GM12878 (cell line): ENCODE measurements around the gene REEP1.

Source experiments
- CEBPB ChIP-seq, 2 experiments: fragments of 150-350 bp in 1 of 2; IDR thresholded peaks; 2 replicates each; pipeline ENCODE4 v1.6.1; 2012 to 2014; ENCODE audit warnings: low read depth in 2 of 2, low read length in 2 of 2, borderline replicate concordance in 1 of 2, inconsistent platforms in 1 of 2
- CTCF ChIP-seq, 3 experiments: IDR thresholded peaks in 2 of 3; conservative IDR thresholded peaks in 1 of 3; 2 replicates each; pipeline ENCODE4 v1.5.1; 2011; ENCODE audit warnings: low read depth in 3 of 3, low read length in 3 of 3, mild to moderate bottlenecking in 3 of 3, control low read depth in 2 of 3, moderate library complexity in 2 of 3, inconsistent platforms in 1 of 3, mixed read lengths in 1 of 3; ENCODE audit not compliant: control insufficient read depth in 2 of 3, insufficient read depth in 1 of 3; ENCODE audit errors: extremely low read depth in 1 of 3
- IRF3 ChIP-seq: fragments of 450-650 bp; IDR thresholded peaks from 2 replicates; pipeline ENCODE4 v1.6.1; 2014; ENCODE audit warnings: mild to moderate bottlenecking
- NRF1 ChIP-seq: conservative IDR thresholded peaks from 2 replicates; pipeline ENCODE4 v1.6.1; 2011; ENCODE audit warnings: mild to moderate bottlenecking, low read depth, low read length, improper control_type of control experiment
- PAX5 ChIP-seq: IDR thresholded peaks from 2 replicates; pipeline ENCODE4 v1.6.1; 2011; ENCODE audit warnings: low read depth, low read length, borderline replicate concordance
- POLR2A ChIP-seq: IDR thresholded peaks from 2 replicates; pipeline ENCODE4 v1.6.1; 2011; ENCODE audit warnings: low read depth, mild to moderate bottlenecking, low read length
- SREBF2 ChIP-seq: IDR thresholded peaks from 2 replicates; pipeline ENCODE4 v1.6.1; 2012; ENCODE audit warnings: mild to moderate bottlenecking, low read length
- TAF1 ChIP-seq: IDR thresholded peaks from 2 replicates; pipeline ENCODE4 v1.6.1; 2011; ENCODE audit warnings: mild to moderate bottlenecking, low read depth, low read length, borderline replicate concordance
- ZNF622 ChIP-seq: fragments of 450-650 bp; IDR thresholded peaks from 2 replicates; pipeline ENCODE4 v1.6.1; 2017; ENCODE audit warnings: mild to moderate bottlenecking, inconsistent platforms

DNA sequence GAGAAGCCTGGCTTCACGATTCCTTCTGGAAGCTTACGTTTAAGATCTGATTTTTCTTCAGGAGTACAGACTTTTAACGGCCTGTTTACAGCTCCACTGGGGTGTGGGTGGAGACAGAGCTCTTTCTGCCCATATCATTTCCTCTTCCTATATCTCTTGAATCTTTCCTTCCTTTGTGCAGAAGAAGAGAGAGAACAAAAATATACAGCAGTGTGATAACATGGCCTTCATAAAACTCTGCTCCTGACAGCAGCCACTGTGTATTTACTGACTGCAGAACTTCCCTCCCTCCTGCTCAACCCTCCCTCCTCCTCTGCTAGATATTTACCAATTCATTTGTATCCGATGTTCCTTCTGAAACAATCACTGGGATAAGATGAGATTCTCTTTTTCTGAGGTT lies 34.1 kb upstream of the REEP1 start:
- TF ChIP-seq PAX5 (no peak), TAF1 (no peak), SREBF2 (no peak), NRF1 (no peak), ZNF622 (no peak), POLR2A (no peak), IRF3 (no peak), CTCF (IDR thresholded peaks at IDR 0.05 in 2 of 3, conservative IDR thresholded peaks at IDR 0.05 in 1 of 3; ENCODE audit: control insufficient read depth in 2 of 3, extremely low read depth in 1 of 3, insufficient read depth in 1 of 3, low read depth in 3 of 3, low read length in 3 of 3) (no peak), CEBPB (IDR thresholded peaks at IDR 0.05; ENCODE audit: borderline replicate concordance in 1 of 2, low read depth in 2 of 2, low read length in 2 of 2) (no peak)
